WI38 (cell line): ENCODE measurements around the gene KIF27.
A peak's percentile ranks its signal among the peaks of the same experiment; 100 is the strongest.
"Not testable (repeated sequence)": the region's sequence is repeated elsewhere in the genome, so short reads cannot be mapped to it uniquely, and the experiment has no call there.

Experiments used
- H3K4me3 ChIP-seq: 2 replicates; pipeline ENCODE4 v1.5.1; 2011; ENCODE audit warnings: low read depth, mild to moderate bottlenecking, control low read depth, low read length
- CTCF ChIP-seq: IDR thresholded peaks from 2 replicates; pipeline ENCODE4 v1.5.1; 2012; ENCODE audit warnings: low read depth, mild to moderate bottlenecking, control low read depth, low read length

The KIF27 gene

DNA sequence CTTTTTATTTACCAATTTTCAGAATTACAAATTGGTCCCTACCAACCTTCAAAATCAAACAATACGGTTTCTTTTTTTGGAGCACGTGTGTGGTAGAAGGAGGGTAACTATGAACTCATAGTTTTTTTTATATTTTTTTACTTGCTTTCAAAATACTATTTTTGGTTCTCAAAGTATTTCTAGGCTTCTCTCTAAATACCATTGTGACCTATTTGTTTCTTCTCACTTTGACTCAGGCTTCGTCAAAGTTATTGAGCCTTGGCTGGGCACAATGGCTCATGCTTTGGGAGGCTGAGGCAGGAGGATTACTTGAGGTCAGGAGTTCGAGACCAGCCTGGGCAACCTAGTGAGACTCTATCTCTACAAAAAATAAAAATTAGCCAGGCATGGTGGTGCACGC, 11.6 kb upstream of the KIF27 start:
- H3K4me3 ChIP-seq: no peak overlapping the region
- TF ChIP-seq CTCF: no peak

DNA sequence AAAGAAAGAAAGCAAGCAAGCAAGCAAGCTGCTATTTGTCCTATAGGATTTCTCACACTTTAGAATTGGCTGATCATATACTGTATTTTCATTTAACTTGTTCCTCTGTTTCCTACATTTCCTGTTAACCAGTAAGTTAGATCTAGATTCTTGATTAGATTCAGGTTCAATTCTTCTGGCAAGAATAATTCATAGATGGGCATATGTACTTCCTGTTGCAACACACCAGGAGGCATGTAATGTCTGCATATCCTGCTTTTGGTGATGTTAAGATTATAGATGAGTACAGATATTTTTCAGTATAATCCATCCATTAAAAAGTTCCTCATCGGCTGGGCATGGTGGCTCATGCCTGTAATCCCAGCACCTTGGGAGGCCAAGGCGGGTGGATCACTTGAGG, 10.8 kb upstream of the KIF27 start:
- TF ChIP-seq CTCF: no peak
- H3K4me3 ChIP-seq: no peak overlapping the region

DNA sequence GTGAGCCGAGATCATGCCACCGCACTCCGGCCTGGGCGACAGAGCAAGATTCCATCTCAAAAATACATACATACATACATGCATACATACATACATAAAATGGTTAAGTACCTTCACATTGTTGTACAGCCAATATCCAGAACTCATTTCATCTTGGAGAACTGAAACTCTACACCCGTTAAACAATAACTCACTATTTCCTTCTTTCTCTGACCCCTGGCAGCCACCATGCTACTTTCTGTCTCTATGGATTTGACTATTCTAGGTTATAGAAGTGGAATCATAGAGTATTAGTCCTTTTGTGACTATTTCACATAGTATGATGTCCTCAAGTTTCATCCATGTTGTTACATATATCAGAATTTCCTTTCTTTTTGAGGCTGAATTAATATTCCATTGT, 9.6 kb upstream of the KIF27 start:
- no peak for TF ChIP-seq CTCF
- H3K4me3 ChIP-seq: no peak overlapping the region

- H3K4me3 ChIP-seq: no peak overlapping the region
- no peak for TF ChIP-seq CTCF
Measured at GRCh38 chr9:83927591-83927990, 6.4 kb upstream of the KIF27 start.

GRCh38 chr9:83920469-83920926, 734 bp downstream of the KIF27 start:
- peak overlapping the region; percentile 69 for H3K4me3 ChIP-seq
- no peak for TF ChIP-seq CTCF

DNA sequence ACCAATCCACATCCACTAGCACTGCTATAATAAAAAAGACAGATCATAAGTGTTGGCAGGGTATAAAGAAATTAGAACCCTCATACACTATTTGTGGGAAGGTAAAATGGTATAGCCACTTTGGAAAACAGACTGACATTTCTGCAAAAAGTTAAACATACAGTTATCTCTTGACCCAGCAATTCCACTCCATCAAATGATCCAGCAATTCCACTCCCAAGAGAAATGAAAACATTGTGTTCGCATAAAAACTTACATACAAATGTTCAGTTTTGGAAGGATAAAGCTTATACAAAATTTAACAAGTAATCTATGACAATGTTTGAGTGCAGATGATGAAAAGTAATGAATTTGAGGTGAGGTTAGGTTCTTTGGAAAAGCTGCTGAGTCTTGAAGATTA, 2.1 kb downstream of the KIF27 start:
- TF ChIP-seq CTCF: no peak
- H3K4me3 ChIP-seq: no peak overlapping the region

GRCh38 chr9:83912194-83912593, 9.0 kb downstream of the KIF27 start:
- H3K4me3 ChIP-seq: not testable (repeated sequence)

- no peak overlapping the region for H3K4me3 ChIP-seq
- no peak for TF ChIP-seq CTCF
Measured at GRCh38 chr9:83906144-83906543, 15.1 kb downstream of the KIF27 start.

DNA sequence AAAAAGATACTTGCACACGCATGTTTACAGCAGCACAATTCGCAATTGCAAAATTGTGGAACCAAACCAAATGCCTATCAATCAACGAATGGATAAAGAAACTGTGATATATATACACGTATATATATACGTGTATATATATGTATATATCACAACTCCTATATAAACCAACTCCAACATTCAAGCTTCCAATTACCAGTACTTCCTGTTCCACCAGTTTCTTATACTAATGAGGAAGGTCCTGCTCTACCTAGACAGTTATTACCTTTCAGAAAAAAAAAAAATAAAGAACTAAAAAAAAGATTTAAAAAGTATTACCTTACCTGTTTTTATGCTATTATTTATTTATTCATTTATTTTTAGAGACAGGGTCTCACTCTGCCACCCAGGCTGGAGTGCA, 20.6 kb downstream of the KIF27 start:
- not testable (repeated sequence) for H3K4me3 ChIP-seq

GRCh38 chr9:83894301-83894700, 26.9 kb downstream of the KIF27 start:
- H3K4me3 ChIP-seq: not testable (repeated sequence)

GRCh38 chr9:83886498-83886897, 34.7 kb downstream of the KIF27 start:
- H3K4me3 ChIP-seq: not testable (repeated sequence)

GRCh38 chr9:83885559-83886240, 35.5 kb downstream of the KIF27 start:
- H3K4me3 ChIP-seq: not testable (repeated sequence)
